ENCODE results near the gene COL1A1.

Gene COL1A1

GRCh38 chr17:50139185-50139783 is 62.1 kb downstream of the COL1A1 start:
- DNase-seq: no peak

- DNase-seq: no peak
Measured at GRCh38 chr17:50137042-50137441, 64.4 kb downstream of the COL1A1 start.

GRCh38 chr17:50136096-50136687 is 65.2 kb downstream of the COL1A1 start:
- DNase-seq: no peak

GRCh38 chr17:50135316-50136095 is 65.9 kb downstream of the COL1A1 start:
- DNase-seq: no peak

GRCh38 chr17:50134206-50135110 is 67.0 kb downstream of the COL1A1 start:
- no peak for DNase-seq

- DNase-seq: no peak
Measured at GRCh38 chr17:50133769-50134099, 67.7 kb downstream of the COL1A1 start.

Measured in GDM1 (cell line).